NCI-H1417 treated with DMSO at 0.1 percent for 48 hours (cell line): ENCODE measurements around the gene CYP1A2.
"Not testable (repeated sequence)": the region's sequence is repeated elsewhere in the genome, so short reads cannot be mapped to it uniquely, and the experiment has no call there.

Source experiments
- DNase-seq: peaks from one replicate; lab custom pipeline; 2025; lab: John Stamatoyannopoulos, UW

The CYP1A2 gene

GRCh38 chr15:74776821-74777768 is 28.4 kb downstream of the CYP1A2 start:
- DNase-seq: no peak

- no peak for DNase-seq
These were observed 29.3 kb downstream of the CYP1A2 start for GRCh38 chr15:74777769-74778598.

GRCh38 chr15:74778599-74778970 is 29.9 kb downstream of the CYP1A2 start:
- no peak for DNase-seq

- no peak for DNase-seq
These were observed 30.6 kb downstream of the CYP1A2 start for GRCh38 chr15:74779162-74779648.

GRCh38 chr15:74780523-74781430 is 32.1 kb downstream of the CYP1A2 start:
- no peak for DNase-seq

- no peak for DNase-seq
These were observed 33.0 kb downstream of the CYP1A2 start, which contains the start of gene CSK for GRCh38 chr15:74781431-74782258. TSS of gene CSK (plus strand) at chr15:74782080. CDS start at chr15:74798298, 16,218 bp downstream.

- DNase-seq: no peak
These were observed 33.8 kb downstream of the CYP1A2 start for GRCh38 chr15:74782259-74783071.

GRCh38 chr15:74783072-74783807 is 34.6 kb downstream of the CYP1A2 start:
- no peak for DNase-seq

- no peak for DNase-seq
These were observed 35.1 kb downstream of the CYP1A2 start for GRCh38 chr15:74783808-74784175.

- DNase-seq: no peak
These were observed 36.0 kb downstream of the CYP1A2 start for GRCh38 chr15:74784426-74785193.

GRCh38 chr15:74785194-74786032 is 36.8 kb downstream of the CYP1A2 start:
- no peak for DNase-seq

GRCh38 chr15:74786081-74786480 is 37.4 kb downstream of the CYP1A2 start:
- DNase-seq: not testable (repeated sequence)

GRCh38 chr15:74786551-74787165 is 38.0 kb downstream of the CYP1A2 start:
- DNase-seq: no peak

- DNase-seq: no peak
These were observed 38.8 kb downstream of the CYP1A2 start for GRCh38 chr15:74787251-74788041.

- DNase-seq: no peak
These were observed 39.5 kb downstream of the CYP1A2 start for GRCh38 chr15:74788042-74788682.
